Measurements from ENCODE around the gene CREG2.
A peak's percentile ranks its signal among the peaks of the same experiment; 100 is the strongest.
"Not testable (repeated sequence)": the region's sequence is repeated elsewhere in the genome, so short reads cannot be mapped to it uniquely, and the experiment has no call there.

Gene CREG2

GRCh38 chr2:101371636-101372035 lies 15.7 kb downstream of the CREG2 start:
- no peak for DNase-seq

GRCh38 chr2:101369100-101369499 lies 18.2 kb downstream of the CREG2 start:
- DNase-seq = no peak

- no peak for DNase-seq
Measured at GRCh38 chr2:101368376-101368775, 18.9 kb downstream of the CREG2 start.

- no peak for DNase-seq
Measured at GRCh38 chr2:101367508-101367907, 19.8 kb downstream of the CREG2 start.

GRCh38 chr2:101364878-101365277 lies 22.4 kb downstream of the CREG2 start:
- DNase-seq = no peak

- DNase-seq = no peak
Measured at GRCh38 chr2:101362777-101363176, 24.5 kb downstream of the CREG2 start.

- DNase-seq = no peak
Measured at GRCh38 chr2:101362316-101362715, 25.0 kb downstream of the CREG2 start.

- DNase-seq = no peak
Measured at GRCh38 chr2:101361522-101361921, 25.8 kb downstream of the CREG2 start.

GRCh38 chr2:101361121-101361520 lies 26.2 kb downstream of the CREG2 start:
- no peak for DNase-seq

- peak; percentile 9 for DNase-seq
Measured at GRCh38 chr2:101360232-101360631, 27.1 kb downstream of the CREG2 start.

- DNase-seq = no peak
Measured at GRCh38 chr2:101359410-101359954, 27.8 kb downstream of the CREG2 start.

- no peak for DNase-seq
Measured at GRCh38 chr2:101357376-101357775, 29.9 kb downstream of the CREG2 start.

GRCh38 chr2:101356521-101356920 lies 30.8 kb downstream of the CREG2 start:
- peak; percentile 22 for DNase-seq

GRCh38 chr2:101356055-101356454 lies 31.2 kb downstream of the CREG2 start:
- DNase-seq = no peak

GRCh38 chr2:101355401-101356054 lies 31.8 kb downstream of the CREG2 start:
- no peak for DNase-seq

- DNase-seq = no peak
Measured at GRCh38 chr2:101354420-101355311, 32.6 kb downstream of the CREG2 start.

- DNase-seq = not testable (repeated sequence)
Measured at GRCh38 chr2:101352631-101353030, 34.7 kb downstream of the CREG2 start.

- DNase-seq = no peak
Measured at GRCh38 chr2:101351207-101351606, 36.1 kb downstream of the CREG2 start.

- peak; percentile 34 for DNase-seq
Measured at GRCh38 chr2:101349893-101350662, 37.2 kb downstream of the CREG2 start.

- DNase-seq = no peak
Measured at GRCh38 chr2:101348883-101349282, 38.4 kb downstream of the CREG2 start.

GRCh38 chr2:101346909-101347308 lies 40.4 kb downstream of the CREG2 start:
- DNase-seq = no peak

- no peak for DNase-seq
Measured at GRCh38 chr2:101344137-101344536, 43.2 kb downstream of the CREG2 start.

- DNase-seq = no peak
Measured at GRCh38 chr2:101342625-101343008, 44.7 kb downstream of the CREG2 start.

Data from fibroblast of skin of right quadriceps (primary cell).